HG03469 (cell line): Measurements from ENCODE around the gene PSEN2.
"Not testable (repeated sequence)": the region's sequence is repeated elsewhere in the genome, so short reads cannot be mapped to it uniquely, and the experiment has no call there.

Experiments used
- ATAC-seq: cut with Tn5 transposase; IDR thresholded peaks from one replicate; pipeline ENCODE4 v1.9.1; 2021; ENCODE audit warnings: mild to moderate bottlenecking, moderate library complexity, moderate number of reproducible peaks; ENCODE audit not compliant: unreplicated experiment

PSEN2 gene

GRCh38 chr1:226870401-226871279, at the start of gene PSEN2:
PSEN2 (plus strand) TSS chr1:226870616; CDS start chr1:226881908, 11,292 bp downstream.
- ATAC-seq = peak; percentile 84

GRCh38 chr1:226820941-226821718, 49.3 kb upstream of the PSEN2 start:
- no peak for ATAC-seq

- no peak for ATAC-seq
Observed at GRCh38 chr1:226821719-226822085, 48.7 kb upstream of the PSEN2 start.

- no peak for ATAC-seq
Observed at GRCh38 chr1:226823643-226824042, 46.8 kb upstream of the PSEN2 start.

GRCh38 chr1:226825037-226825745, 45.2 kb upstream of the PSEN2 start:
- ATAC-seq = no peak

- no peak for ATAC-seq
Observed at GRCh38 chr1:226825746-226826100, 44.7 kb upstream of the PSEN2 start.

- no peak for ATAC-seq
Observed at GRCh38 chr1:226826479-226827261, 43.7 kb upstream of the PSEN2 start.

GRCh38 chr1:226827458-226827857, 43.0 kb upstream of the PSEN2 start:
- no peak for ATAC-seq

- peak; percentile 91 for ATAC-seq
Observed at GRCh38 chr1:226827968-226828513, 42.4 kb upstream of the PSEN2 start.

GRCh38 chr1:226829105-226829504, 41.3 kb upstream of the PSEN2 start:
- ATAC-seq = no peak

- no peak for ATAC-seq
Observed at GRCh38 chr1:226831953-226832352, 38.5 kb upstream of the PSEN2 start.

- no peak for ATAC-seq
Observed at GRCh38 chr1:226832613-226833012, 37.8 kb upstream of the PSEN2 start.

- ATAC-seq = not testable (repeated sequence)
Observed at GRCh38 chr1:226834179-226834578, 36.2 kb upstream of the PSEN2 start.

- not testable (repeated sequence) for ATAC-seq
Observed at GRCh38 chr1:226835396-226835795, 35.0 kb upstream of the PSEN2 start.

GRCh38 chr1:226837966-226838365, 32.5 kb upstream of the PSEN2 start:
- not testable (repeated sequence) for ATAC-seq

- ATAC-seq = no peak
Observed at GRCh38 chr1:226838456-226838855, 32.0 kb upstream of the PSEN2 start.

GRCh38 chr1:226845624-226846023, 24.8 kb upstream of the PSEN2 start:
- no peak for ATAC-seq

GRCh38 chr1:226846786-226847185, 23.6 kb upstream of the PSEN2 start:
- no peak for ATAC-seq

GRCh38 chr1:226854548-226854947, 15.9 kb upstream of the PSEN2 start:
- ATAC-seq = not testable (repeated sequence)

GRCh38 chr1:226862890-226863289, 7.5 kb upstream of the PSEN2 start:
- no peak for ATAC-seq
